Spinal cord (tissue), 10 donors: ENCODE results near the gene SUCNR1. TPM values are rescaled to one million over a fixed set of nuclear protein-coding genes. Genes with fewer than 3 reads are reported as not detected.
"Not testable (repeated sequence)": the region's sequence is repeated elsewhere in the genome, so short reads cannot be mapped to it uniquely, and the experiment has no call there.

ENCODE experiments used
- DNase-seq, 6 donors: peaks; one replicate each; pipeline versions ENCODE4 v3.0.0 to v3.0.0-alpha.2; 2013 to 2015; ENCODE audit warnings: low spot score in 6 of 6, low read depth in 4 of 6
- H3K27ac ChIP-seq: one replicate; pipeline ENCODE4 v1.5.1; 2013; ENCODE audit warnings: low read depth, low read length, control low read depth
- H3K27me3 ChIP-seq: one replicate; pipeline ENCODE4 v1.6.1; 2013; ENCODE audit warnings: low read length; ENCODE audit not compliant: control insufficient read depth, insufficient read depth
- H3K36me3 ChIP-seq: one replicate; pipeline ENCODE4 v1.6.1; 2013; ENCODE audit warnings: low read length; ENCODE audit not compliant: control insufficient read depth, insufficient read depth
- H3K4me1 ChIP-seq: one replicate; pipeline ENCODE4 v1.6.1; 2013; ENCODE audit warnings: low read length; ENCODE audit not compliant: control insufficient read depth, insufficient read depth
- H3K4me3 ChIP-seq: one replicate; pipeline ENCODE4 v1.5.1; 2013; ENCODE audit warnings: low read depth, low read length, control low read depth
- H3K9me3 ChIP-seq: one replicate; pipeline ENCODE4 v1.6.1; 2013; ENCODE audit warnings: low read length; ENCODE audit not compliant: control insufficient read depth, insufficient read depth
- WGBS: methylation state at CpG from one replicate; pipeline ENCODE4 v1.1.5; 2013; ENCODE audit warnings: missing lambda C conversion rate; ENCODE audit not compliant: insufficient coverage; 5-methylcytosine and 5-hydroxymethylcytosine counted together
- polyA plus RNA-seq, 2 donors: library from polyadenylated mRNA; unstranded; fragments of 120-200 nt; gene quantifications; one replicate each; pipeline ENCODE4 v1.2.1, GENCODE V29; 2013; ENCODE audit not compliant: insufficient read length in 2 of 2
- total RNA-seq, 2 donors: library from RNA; depleted of rRNA in 1 of 2; stranded (reverse); fragments of 120-200 nt in 1 of 2; fragments of >200 nt in 1 of 2; gene quantifications; one replicate each; pipeline versions ENCODE4 v1.2.3 to v1.2.4, GENCODE V29; 2013 to 2014
- donor health status: healthy.

The SUCNR1 gene
- total and polyA plus RNA-seq, 4 donors, result 0.44 to 2.6 (median 0.87) TPM

- DNase-seq, H3K4me1 ChIP-seq, H3K36me3 ChIP-seq, H3K27me3 ChIP-seq, H3K27ac ChIP-seq, H3K4me3 ChIP-seq, H3K9me3 ChIP-seq: not testable (repeated sequence)
- 88% methylated on average over 2 of the region's 3 CpGs for WGBS
Measured at GRCh38 chr3:151898564-151899261, 25.3 kb downstream of the SUCNR1 start.

- H3K36me3 ChIP-seq, result no peaks in the 10 kb centered on the region
- no peak overlapping the region for H3K27ac ChIP-seq
- H3K4me1 ChIP-seq, result no peaks in the 10 kb centered on the region
- H3K4me3 ChIP-seq, result no peak overlapping the region
- DNase-seq, result no peak
- no peaks in the 10 kb centered on the region for H3K9me3 ChIP-seq
- no peaks in the 10 kb centered on the region for H3K27me3 ChIP-seq
Measured at GRCh38 chr3:151899996-151900395, 26.6 kb downstream of the SUCNR1 start.

GRCh38 chr3:151900460-151900859, 27.0 kb downstream of the SUCNR1 start:
- Histone ChIP-seq H3K27ac (no peak overlapping the region), H3K4me1 (no peaks in the 10 kb centered on the region), H3K4me3 (no peak overlapping the region), H3K36me3 (no peaks in the 10 kb centered on the region), H3K9me3 (no peaks in the 10 kb centered on the region), H3K27me3 (no peaks in the 10 kb centered on the region)
- WGBS, result no CpG with 5 or more reads among the region's 2 CpGs
- no peak for DNase-seq

GRCh38 chr3:151900884-151901643, 27.6 kb downstream of the SUCNR1 start:
- no peaks in the 10 kb centered on the region for H3K9me3 ChIP-seq
- no peak for DNase-seq
- no peak overlapping the region for H3K27ac ChIP-seq
- no peak overlapping the region for H3K4me3 ChIP-seq
- WGBS, result 70% methylated on average over 1 of the region's 1 CpG
- no peaks in the 10 kb centered on the region for H3K4me1 ChIP-seq
- no peaks in the 10 kb centered on the region for H3K36me3 ChIP-seq
- H3K27me3 ChIP-seq, result no peaks in the 10 kb centered on the region

GRCh38 chr3:151901644-151902285, 28.3 kb downstream of the SUCNR1 start:
- H3K4me1 ChIP-seq, result no peaks in the 10 kb centered on the region
- H3K27ac ChIP-seq, result no peak overlapping the region
- no peak overlapping the region for H3K4me3 ChIP-seq
- peak in 1 of 6 donors; percentile 36 for DNase-seq
- no peaks in the 10 kb centered on the region for H3K36me3 ChIP-seq
- H3K27me3 ChIP-seq, result no peaks in the 10 kb centered on the region
- 100% methylated on average over 1 of the region's 3 CpGs for WGBS
- H3K9me3 ChIP-seq, result no peaks in the 10 kb centered on the region

DNA sequence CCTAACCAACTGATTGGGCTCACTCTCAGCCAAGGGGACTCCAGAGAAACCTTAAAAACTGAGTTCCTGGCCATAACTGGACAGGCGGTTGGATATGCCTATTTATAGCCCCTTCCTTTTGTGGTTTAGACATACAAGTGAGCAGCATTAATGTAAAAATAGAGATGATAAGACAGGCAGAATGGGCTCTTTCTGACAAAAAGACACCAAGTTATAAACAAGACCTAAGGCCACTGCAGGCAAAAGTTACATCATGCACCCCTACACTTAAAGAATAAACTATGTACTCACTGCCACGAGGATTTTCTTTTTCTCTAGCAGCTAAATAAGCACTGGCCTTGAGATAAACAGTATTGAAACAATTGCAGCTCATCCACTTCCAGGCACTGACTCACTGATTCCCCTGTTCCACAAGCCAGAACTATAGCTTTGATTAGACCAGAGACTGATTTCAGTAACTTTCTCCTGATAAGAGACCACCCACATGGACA, 30.1 kb downstream of the SUCNR1 start:
- Histone ChIP-seq H3K27ac (no peak overlapping the region), H3K9me3 (no peaks in the 10 kb centered on the region), H3K27me3 (no peaks in the 10 kb centered on the region), H3K4me1 (no peaks in the 10 kb centered on the region), H3K4me3 (no peak overlapping the region), H3K36me3 (no peaks in the 10 kb centered on the region)
- DNase-seq, result no peak
- 33% methylated on average over 1 of the region's 2 CpGs for WGBS

- H3K9me3 ChIP-seq, result no peaks in the 10 kb centered on the region
Measured at GRCh38 chr3:151905647-151906046, 32.2 kb downstream of the SUCNR1 start.

DNA sequence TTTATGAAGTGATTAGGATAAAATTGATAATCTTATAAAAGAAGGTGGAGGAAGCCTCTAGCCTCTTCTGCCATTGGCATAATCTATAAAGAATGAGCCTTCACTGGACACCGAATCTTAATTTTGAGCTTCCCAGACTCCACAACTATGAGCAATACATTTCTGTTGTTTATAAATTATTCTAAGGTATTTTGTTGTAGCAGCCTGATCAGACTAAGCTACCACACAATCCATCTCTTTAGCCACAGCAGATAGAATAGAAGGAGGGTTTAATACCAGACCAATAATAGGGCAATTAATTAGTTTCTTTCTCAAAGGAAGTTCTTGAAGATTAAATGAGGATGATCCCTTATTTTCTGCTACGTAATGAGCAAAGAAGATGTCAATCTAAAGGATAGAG, 33.3 kb downstream of the SUCNR1 start:
- Histone ChIP-seq H3K4me3 (no peak overlapping the region), H3K9me3 (no peaks in the 10 kb centered on the region), H3K27ac (no peak overlapping the region), H3K27me3 (no peaks in the 10 kb centered on the region), H3K4me1 (no peaks in the 10 kb centered on the region), H3K36me3 (no peaks in the 10 kb centered on the region)
- no peak for DNase-seq
- WGBS, result no CpG with 5 or more reads among the region's 2 CpGs

More at GRCh38 chr3:151905647-151906046, 32.2 kb downstream of the SUCNR1 start:
- H3K27me3 ChIP-seq, result no peaks in the 10 kb centered on the region
- H3K4me3 ChIP-seq, result no peak overlapping the region
- H3K36me3 ChIP-seq, result no peaks in the 10 kb centered on the region
- no peak for DNase-seq
- no peak overlapping the region for H3K27ac ChIP-seq
- no CpG with 5 or more reads among the region's 2 CpGs for WGBS
- H3K4me1 ChIP-seq, result no peaks in the 10 kb centered on the region

GRCh38 chr3:151908399-151908798, 35.0 kb downstream of the SUCNR1 start:
- H3K4me1 ChIP-seq, result no peaks in the 10 kb centered on the region
- no peak overlapping the region for H3K4me3 ChIP-seq
- DNase-seq, result no peak
- no peak overlapping the region for H3K27ac ChIP-seq
- no peaks in the 10 kb centered on the region for H3K36me3 ChIP-seq
- no peaks in the 10 kb centered on the region for H3K27me3 ChIP-seq
- WGBS, result no CpG with 5 or more reads among the region's 3 CpGs
- no peaks in the 10 kb centered on the region for H3K9me3 ChIP-seq
